ENCODE measurements around the gene MAPK1.

DNA sequence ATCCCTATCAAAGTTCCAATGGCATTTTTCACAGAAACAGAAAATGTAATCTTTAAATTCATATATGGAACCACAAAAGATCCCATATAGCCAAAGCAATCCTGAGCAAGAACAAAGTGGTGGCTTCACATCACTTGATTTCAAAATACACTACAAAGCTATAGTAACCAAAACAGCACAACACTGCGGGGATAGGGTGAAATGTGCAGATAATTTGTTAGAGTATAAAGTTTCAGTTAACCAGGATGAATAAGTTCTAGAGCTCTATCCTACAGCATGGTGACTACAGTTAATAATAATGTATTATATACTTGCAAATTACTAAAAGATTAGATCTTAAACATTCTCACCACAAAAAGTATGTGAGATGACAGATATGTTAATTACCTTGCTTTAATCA lies 55.5 kb downstream of the MAPK1 start:
- TF ChIP-seq, protein P1, sequence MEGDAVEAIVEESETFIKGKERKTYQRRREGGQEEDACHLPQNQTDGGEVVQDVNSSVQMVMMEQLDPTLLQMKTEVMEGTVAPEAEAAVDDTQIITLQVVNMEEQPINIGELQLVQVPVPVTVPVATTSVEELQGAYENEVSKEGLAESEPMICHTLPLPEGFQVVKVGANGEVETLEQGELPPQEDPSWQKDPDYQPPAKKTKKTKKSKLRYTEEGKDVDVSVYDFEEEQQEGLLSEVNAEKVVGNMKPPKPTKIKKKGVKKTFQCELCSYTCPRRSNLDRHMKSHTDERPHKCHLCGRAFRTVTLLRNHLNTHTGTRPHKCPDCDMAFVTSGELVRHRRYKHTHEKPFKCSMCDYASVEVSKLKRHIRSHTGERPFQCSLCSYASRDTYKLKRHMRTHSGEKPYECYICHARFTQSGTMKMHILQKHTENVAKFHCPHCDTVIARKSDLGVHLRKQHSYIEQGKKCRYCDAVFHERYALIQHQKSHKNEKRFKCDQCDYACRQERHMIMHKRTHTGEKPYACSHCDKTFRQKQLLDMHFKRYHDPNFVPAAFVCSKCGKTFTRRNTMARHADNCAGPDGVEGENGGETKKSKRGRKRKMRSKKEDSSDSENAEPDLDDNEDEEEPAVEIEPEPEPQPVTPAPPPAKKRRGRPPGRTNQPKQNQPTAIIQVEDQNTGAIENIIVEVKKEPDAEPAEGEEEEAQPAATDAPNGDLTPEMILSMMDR (conservative IDR thresholded peaks at IDR 0.05): no peak
- no peak for TF ChIP-seq ZFX (IDR thresholded peaks at IDR 0.05)
